K562 (cell line): ENCODE results near the gene CLDN7. TPM values are rescaled to one million over a fixed set of nuclear protein-coding genes. Genes with fewer than 3 reads are reported as not detected.

Experiments
- CEBPB ChIP-seq: fragments of 450-650 bp; IDR thresholded peaks from 2 replicates; pipeline ENCODE4 v1.6.1; 2016; ENCODE audit warnings: missing genetic modification characterization, missing compliant biosample characterization
- CHAMP1 ChIP-seq: fragments of 450-650 bp; IDR thresholded peaks from 2 replicates; pipeline ENCODE4 v1.6.1; 2016; ENCODE audit warnings: mild to moderate bottlenecking
- CHD1 ChIP-seq: fragments of 200-600 bp; sonication (generic); IDR thresholded peaks from one replicate; pipeline ENCODE4 v1.6.1; 2012; ENCODE audit warnings: mild to moderate bottlenecking, moderate library complexity, low read length, inconsistent platforms
- CREB1 ChIP-seq, 2 experiments: sonication (generic) in 1 of 2; formaldehyde crosslinking in 1 of 2; IDR thresholded peaks; 2 replicates each; pipeline versions ENCODE4 v1.6.1 to v1.8.0; 2012 to 2022; ENCODE audit warnings: inconsistent platforms in 1 of 2, mild to moderate bottlenecking in 1 of 2, missing genetic modification reagents in 1 of 2, moderate library complexity in 1 of 2
- EGR1 ChIP-seq: fragments of 450-650 bp; conservative IDR thresholded peaks from 2 replicates; pipeline ENCODE4 v1.6.1; 2017; ENCODE audit warnings: mild to moderate bottlenecking
- FOXA3 ChIP-seq, 2 experiments: fragments of 450-650 bp in 1 of 2; sonication (generic) in 1 of 2; formaldehyde crosslinking; IDR thresholded peaks in 1 of 2; conservative IDR thresholded peaks in 1 of 2; 2 replicates each; pipeline versions ENCODE4 v1.4.0 to v1.8.0; 2020 to 2022; ENCODE audit warnings: mild to moderate bottlenecking in 2 of 2, missing genetic modification reagents in 1 of 2
- HDAC6 ChIP-seq: IDR thresholded peaks from 2 replicates; pipeline ENCODE4 v1.6.1; 2012; ENCODE audit warnings: low read depth, mild to moderate bottlenecking, control low read depth, inconsistent platforms, low read length, moderate library complexity
- HMGN3 ChIP-seq: IDR thresholded peaks from 2 replicates; pipeline ENCODE4 v1.6.1; 2011; ENCODE audit warnings: borderline replicate concordance, low read depth, mild to moderate bottlenecking, mixed read lengths, low read length; ENCODE audit not compliant: insufficient read length; ENCODE audit errors: extremely low read depth
- IRF1 ChIP-seq: sonication (generic); formaldehyde crosslinking; IDR thresholded peaks from 2 replicates; pipeline ENCODE4 v1.8.0; 2022; ENCODE audit warnings: missing genetic modification reagents, mild to moderate bottlenecking, borderline replicate concordance
- KLF13 ChIP-seq: fragments of 450-650 bp; IDR thresholded peaks from 2 replicates; pipeline ENCODE4 v1.6.1; 2016; ENCODE audit warnings: missing genetic modification characterization, low read depth, mild to moderate bottlenecking, missing compliant biosample characterization, moderate library complexity, borderline replicate concordance
- MCM5 ChIP-seq: fragments of 450-650 bp; IDR thresholded peaks from 2 replicates; pipeline ENCODE4 v1.6.1; 2016; ENCODE audit warnings: low read depth
- MXI1 ChIP-seq: IDR thresholded peaks from 2 replicates; pipeline ENCODE4 v1.6.1; 2011; ENCODE audit warnings: low read depth, mild to moderate bottlenecking, improper control_type of control experiment, low read length
- NCOA4 ChIP-seq: fragments of 450-650 bp; IDR thresholded peaks from 2 replicates; pipeline ENCODE4 v1.6.1; 2018; ENCODE audit warnings: mild to moderate bottlenecking; ENCODE audit not compliant: partially characterized antibody
- SAP30 ChIP-seq: fragments of 200-600 bp; sonication (generic); IDR thresholded peaks from 2 replicates; pipeline ENCODE4 v1.6.1; 2012; ENCODE audit warnings: borderline replicate concordance, low read depth, mild to moderate bottlenecking, moderate library complexity, low read length, control low read depth, inconsistent platforms; ENCODE audit not compliant: insufficient read depth, poor library complexity, severe bottlenecking
- SOX6 ChIP-seq: fragments of 450-650 bp; IDR thresholded peaks from 2 replicates; pipeline ENCODE4 v1.6.1; 2014; ENCODE audit warnings: mild to moderate bottlenecking
- WHSC1 ChIP-seq: IDR thresholded peaks from one replicate; pipeline ENCODE4 v1.6.1; 2012; ENCODE audit warnings: low read length, control low read depth, inconsistent platforms
- ZBTB26 ChIP-seq: fragments of 450-650 bp; formaldehyde crosslinking; IDR thresholded peaks from 2 replicates; pipeline ENCODE4 v1.4.0; 2022; ENCODE audit warnings: missing genetic modification characterization
- ZBTB34 ChIP-seq: fragments of 250-450 bp; sonication (Bioruptor Pico); IDR thresholded peaks from 2 replicates; pipeline ENCODE4 v1.8.0; 2021; ENCODE audit warnings: mild to moderate bottlenecking, moderate library complexity
- ZNF347 ChIP-seq: fragments of 450-650 bp; formaldehyde crosslinking; IDR thresholded peaks from 2 replicates; pipeline ENCODE4 v1.4.0; 2020; ENCODE audit warnings: low read depth, mild to moderate bottlenecking, moderate library complexity
- ZNF551 ChIP-seq: fragments of 250-450 bp; sonication (Bioruptor Pico); IDR thresholded peaks from 2 replicates; pipeline ENCODE4 v1.5.0; 2021; ENCODE audit warnings: mild to moderate bottlenecking, moderate library complexity
- ZNF695 ChIP-seq: fragments of 450-650 bp; formaldehyde crosslinking; IDR thresholded peaks from 2 replicates; pipeline ENCODE4 v1.4.0; 2020; ENCODE audit warnings: mild to moderate bottlenecking, moderate library complexity
- ZNF76 ChIP-seq: fragments of 250-450 bp; sonication (Bioruptor Pico); IDR thresholded peaks from 2 replicates; pipeline ENCODE4 v1.4.0; 2020; ENCODE audit warnings: mild to moderate bottlenecking, moderate library complexity, borderline replicate concordance
- polyA plus RNA-seq, 8 experiments: library from polyadenylated mRNA; depleted of rRNA in 4 of 8; stranded (reverse) in 5 of 8; unstranded in 3 of 8; fragments of >200 nt; fragmentation: Nextera tagmentation in 2 of 8; fragmentation: Illumina TruSeq in 1 of 8; extraction: Ambion mirVana in 2 of 8; extraction: Trizol in 1 of 8; gene quantifications; 2 replicates each; pipeline versions ENCODE4 v1.2.1 to v1.2.3, GENCODE V29; 2011 to 2014; ENCODE audit warnings: inconsistent platforms in 1 of 8, missing spikeins in 1 of 8
- total RNA-seq, 7 experiments: library from RNA; depleted of rRNA in 6 of 7; stranded (reverse); fragments of >200 nt in 6 of 7; fragmentation: Illumina TruSeq in 2 of 7; extraction: Trizol in 2 of 7; gene quantifications; 2 replicates each; pipeline versions ENCODE4 v1.2.1 to v1.2.3, GENCODE V29; 2011 to 2021; ENCODE audit warnings: low replicate concordance in 1 of 7

Gene CLDN7
- total and polyA plus RNA-seq, 9 of the 15 experiments (the other 6 are each of a cell fraction or from before 2014, with no cell fraction given): 2.2 to 14.5 (median 7.6) TPM

DNA sequence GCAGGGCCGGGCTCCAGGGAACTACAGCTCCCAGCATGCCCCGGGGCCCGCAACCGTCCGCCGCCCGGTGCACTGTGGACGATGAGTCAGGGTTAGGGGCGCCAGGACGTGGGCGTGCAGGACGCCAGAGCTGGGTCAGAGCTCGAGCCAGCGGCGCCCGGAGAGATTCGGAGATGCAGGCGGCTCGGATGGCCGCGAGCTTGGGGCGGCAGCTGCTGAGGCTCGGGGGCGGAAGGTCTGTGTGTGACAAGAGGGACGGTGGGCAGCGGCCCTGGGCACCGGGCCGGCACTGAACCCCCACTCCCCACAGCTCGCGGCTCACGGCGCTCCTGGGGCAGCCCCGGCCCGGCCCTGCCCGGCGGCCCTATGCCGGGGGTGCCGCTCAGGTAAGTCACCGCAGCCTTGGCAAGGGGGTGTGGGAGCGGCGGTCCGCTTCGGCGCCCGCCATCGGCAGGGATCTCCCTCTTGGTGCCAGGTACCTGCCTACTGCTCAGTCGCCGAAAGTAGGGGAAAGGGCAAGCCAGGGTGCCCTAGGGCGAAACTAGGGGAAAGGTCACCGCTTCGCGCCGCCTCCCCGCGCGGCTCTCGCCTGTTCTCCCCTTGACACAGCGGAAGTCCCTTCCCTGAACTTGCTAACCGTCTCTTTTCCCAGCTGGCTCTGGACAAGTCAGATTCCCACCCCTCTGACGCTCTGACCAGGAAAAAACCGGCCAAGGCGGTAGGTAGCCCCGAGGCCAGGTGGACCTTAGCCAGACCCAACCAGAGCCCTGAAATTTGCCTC lies 42.3 kb downstream of the CLDN7 start, which contains the start of the genes ACADVL and DLG4 (continued):
- TF ChIP-seq SAP30: peak; percentile 50
- TF ChIP-seq HDAC6: no peak
- 0 out of 2 replicates have a peak, but pooled peaks have one; percentile 18 for TF ChIP-seq MXI1
- no peak for TF ChIP-seq ZBTB26 (CRISPR knock-in tag)
- peak; percentile 92 for TF ChIP-seq EGR1
- TF ChIP-seq FOXA3 (CRISPR knock-in tag; conservative IDR thresholded peaks at IDR 0.05 in 1 of 2, IDR thresholded peaks at IDR 0.05 in 1 of 2): no peak
- TF ChIP-seq IRF1: no peak
- TF ChIP-seq CEBPB: no peak
- TF ChIP-seq CREB1 (IDR thresholded peaks at IDR 0.05): 0 out of 2 replicates have a peak, but pooled peaks have one; percentile 33
- peak; percentile 47; the same call in 1 of the 2 replicates for TF ChIP-seq CREB1 (CRISPR knock-in tag; IDR thresholded peaks at IDR 0.05)
- no peak for TF ChIP-seq WHSC1
- TF ChIP-seq ZBTB34 (CRISPR knock-in tag): no peak
- TF ChIP-seq SOX6: no peak
- TF ChIP-seq ZNF551 (CRISPR knock-in tag): no peak
- TF ChIP-seq MCM5: no peak
- no peak for TF ChIP-seq ZNF695
- no peak for TF ChIP-seq NCOA4
- no peak for TF ChIP-seq ZNF76
- TF ChIP-seq CHAMP1: no peak
- no peak for TF ChIP-seq ZNF347 (CRISPR knock-in tag)
- TF ChIP-seq HMGN3: peak; percentile 31
- no peak for TF ChIP-seq KLF13 (tag)
- TF ChIP-seq CHD1: peak; percentile 81
